NCI-H1092 (cell line): ENCODE measurements around the gene CENATAC.
"Not testable (repeated sequence)": the region's sequence is repeated elsewhere in the genome, so short reads cannot be mapped to it uniquely, and the experiment has no call there.

Experiments
- DNase-seq: peaks from one replicate; lab custom pipeline; 2025; lab: John Stamatoyannopoulos, UW

Gene CENATAC

GRCh38 chr11:119027561-119028345 lies 29.8 kb downstream of the CENATAC start:
- DNase-seq, result no peak

- DNase-seq, result no peak
Observed at GRCh38 chr11:119028346-119029068, 30.6 kb downstream of the CENATAC start.

GRCh38 chr11:119029069-119029339 lies 31.1 kb downstream of the CENATAC start:
- no peak for DNase-seq

GRCh38 chr11:119029340-119030028 lies 31.5 kb downstream of the CENATAC start:
- DNase-seq, result no peak

GRCh38 chr11:119030029-119030328 lies 32.0 kb downstream of the CENATAC start:
- no peak for DNase-seq

GRCh38 chr11:119030329-119031047 lies 32.5 kb downstream of the CENATAC start, which contains the start of gene SLC37A4:
SLC37A4 (minus strand) TSS chr11:119030877.
- peak; percentile 98 for DNase-seq

GRCh38 chr11:119031912-119032280 lies 34.0 kb downstream of the CENATAC start:
- no peak for DNase-seq

- DNase-seq, result not testable (repeated sequence)
Observed at GRCh38 chr11:119033421-119033820, 35.5 kb downstream of the CENATAC start.

GRCh38 chr11:119034813-119035212 lies 36.9 kb downstream of the CENATAC start:
- no peak for DNase-seq

- DNase-seq, result no peak
Observed at GRCh38 chr11:119038884-119039283, 40.9 kb downstream of the CENATAC start.

- DNase-seq, result not testable (repeated sequence)
Observed at GRCh38 chr11:119039471-119039870, 41.5 kb downstream of the CENATAC start.

GRCh38 chr11:119041821-119042514 lies 44.0 kb downstream of the CENATAC start:
- no peak for DNase-seq

- DNase-seq, result no peak
Observed at GRCh38 chr11:119042927-119043326, 45.0 kb downstream of the CENATAC start.

GRCh38 chr11:119044708-119045107 lies 46.8 kb downstream of the CENATAC start:
- DNase-seq, result no peak

GRCh38 chr11:119046489-119046888 lies 48.6 kb downstream of the CENATAC start:
- DNase-seq, result no peak

GRCh38 chr11:119047205-119047604 lies 49.3 kb downstream of the CENATAC start:
- DNase-seq, result no peak

- no peak for DNase-seq
Observed at GRCh38 chr11:119048644-119049043, 50.7 kb downstream of the CENATAC start.

- DNase-seq, result no peak
Observed at GRCh38 chr11:119049081-119049480, 51.1 kb downstream of the CENATAC start.

- DNase-seq, result no peak
Observed at GRCh38 chr11:119051440-119052162, 53.7 kb downstream of the CENATAC start.

- no peak for DNase-seq
Observed at GRCh38 chr11:119052163-119052814, 54.4 kb downstream of the CENATAC start.

GRCh38 chr11:119054418-119054817 lies 56.5 kb downstream of the CENATAC start:
- DNase-seq, result no peak
